ENCODE results near the gene U2AF1L4. TPM values are rescaled to one million over a fixed set of nuclear protein-coding genes. Genes with fewer than 3 reads are reported as not detected.

Gene U2AF1L4
- total RNA-seq, 1 donor from 2014 or later, result 17.2 TPM

DNA sequence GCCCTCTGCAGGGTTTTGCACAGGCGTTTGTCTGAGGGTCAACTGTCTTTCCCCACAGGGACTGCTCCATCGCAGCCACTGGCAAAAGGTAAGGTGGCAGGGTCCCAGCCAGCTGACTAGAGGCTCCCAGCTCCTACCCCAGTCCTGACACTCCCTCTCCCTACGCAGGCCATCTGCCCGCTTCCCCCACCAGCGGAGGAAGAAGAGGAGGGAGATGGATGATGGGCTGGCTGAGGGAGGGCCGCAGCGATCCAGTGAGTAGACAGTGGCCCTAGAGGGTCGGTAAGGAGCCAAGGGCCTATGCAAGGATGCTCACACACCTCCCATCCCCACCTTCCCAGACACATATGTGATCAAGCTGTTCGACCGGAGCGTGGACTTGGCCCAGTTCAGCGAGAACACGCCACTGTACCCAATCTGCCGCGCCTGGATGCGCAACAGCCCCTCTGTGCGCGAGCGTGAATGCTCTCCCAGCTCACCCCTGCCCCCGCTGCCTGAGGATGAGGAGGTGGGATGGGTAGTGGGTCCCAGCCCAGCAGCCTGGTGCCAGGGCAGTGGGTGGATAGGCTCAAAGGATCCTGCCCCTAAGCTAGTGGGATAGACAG, 7.6 kb upstream of the U2AF1L4 start:
- Mint-ChIP-seq H3K4me3 (no peak overlapping the region), H3K36me3 (peaks cover 5% of the 10 kb centered on the region), H3K27ac (no peak overlapping the region), H3K9me3 (no peaks in the 10 kb centered on the region), H3K27me3 (ENCODE audit: insufficient read depth, low read depth) (peaks cover 5% of the 10 kb centered on the region), H3K4me1 (peaks cover 20% of the 10 kb centered on the region)
- Histone ChIP-seq H3K4me1 (peaks cover 6% of the 10 kb centered on the region), H4K20me1 (ENCODE audit: low read depth) (no peaks in the 10 kb centered on the region), H3K4me3 (no peak overlapping the region), H3K9ac (no peak overlapping the region), H3K27me3 (peaks cover 27% of the 10 kb centered on the region), H3K79me2 (ENCODE audit: low read depth) (peaks cover 4% of the 10 kb centered on the region), H2AFZ (replicated peaks) (no peak overlapping the region), H3K9me3 (ENCODE audit: low read depth) (no peaks in the 10 kb centered on the region), H3F3A (ENCODE audit: low read depth) (peaks cover 15% of the 10 kb centered on the region), H3K4me2 (no peak overlapping the region), H3K27ac (no peak overlapping the region), H3K36me3 (no peaks in the 10 kb centered on the region)
- DNase-seq (ENCODE audit: low spot score), result no peak
- TF ChIP-seq EZH2phosphoT487 (IDR thresholded peaks at IDR 0.05) (no peak), EZH2 (IDR thresholded peaks at IDR 0.05) (no peak)
- TF ChIP-seq, protein P1, sequence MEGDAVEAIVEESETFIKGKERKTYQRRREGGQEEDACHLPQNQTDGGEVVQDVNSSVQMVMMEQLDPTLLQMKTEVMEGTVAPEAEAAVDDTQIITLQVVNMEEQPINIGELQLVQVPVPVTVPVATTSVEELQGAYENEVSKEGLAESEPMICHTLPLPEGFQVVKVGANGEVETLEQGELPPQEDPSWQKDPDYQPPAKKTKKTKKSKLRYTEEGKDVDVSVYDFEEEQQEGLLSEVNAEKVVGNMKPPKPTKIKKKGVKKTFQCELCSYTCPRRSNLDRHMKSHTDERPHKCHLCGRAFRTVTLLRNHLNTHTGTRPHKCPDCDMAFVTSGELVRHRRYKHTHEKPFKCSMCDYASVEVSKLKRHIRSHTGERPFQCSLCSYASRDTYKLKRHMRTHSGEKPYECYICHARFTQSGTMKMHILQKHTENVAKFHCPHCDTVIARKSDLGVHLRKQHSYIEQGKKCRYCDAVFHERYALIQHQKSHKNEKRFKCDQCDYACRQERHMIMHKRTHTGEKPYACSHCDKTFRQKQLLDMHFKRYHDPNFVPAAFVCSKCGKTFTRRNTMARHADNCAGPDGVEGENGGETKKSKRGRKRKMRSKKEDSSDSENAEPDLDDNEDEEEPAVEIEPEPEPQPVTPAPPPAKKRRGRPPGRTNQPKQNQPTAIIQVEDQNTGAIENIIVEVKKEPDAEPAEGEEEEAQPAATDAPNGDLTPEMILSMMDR (IDR thresholded peaks at IDR 0.05), result no peak

DNA sequence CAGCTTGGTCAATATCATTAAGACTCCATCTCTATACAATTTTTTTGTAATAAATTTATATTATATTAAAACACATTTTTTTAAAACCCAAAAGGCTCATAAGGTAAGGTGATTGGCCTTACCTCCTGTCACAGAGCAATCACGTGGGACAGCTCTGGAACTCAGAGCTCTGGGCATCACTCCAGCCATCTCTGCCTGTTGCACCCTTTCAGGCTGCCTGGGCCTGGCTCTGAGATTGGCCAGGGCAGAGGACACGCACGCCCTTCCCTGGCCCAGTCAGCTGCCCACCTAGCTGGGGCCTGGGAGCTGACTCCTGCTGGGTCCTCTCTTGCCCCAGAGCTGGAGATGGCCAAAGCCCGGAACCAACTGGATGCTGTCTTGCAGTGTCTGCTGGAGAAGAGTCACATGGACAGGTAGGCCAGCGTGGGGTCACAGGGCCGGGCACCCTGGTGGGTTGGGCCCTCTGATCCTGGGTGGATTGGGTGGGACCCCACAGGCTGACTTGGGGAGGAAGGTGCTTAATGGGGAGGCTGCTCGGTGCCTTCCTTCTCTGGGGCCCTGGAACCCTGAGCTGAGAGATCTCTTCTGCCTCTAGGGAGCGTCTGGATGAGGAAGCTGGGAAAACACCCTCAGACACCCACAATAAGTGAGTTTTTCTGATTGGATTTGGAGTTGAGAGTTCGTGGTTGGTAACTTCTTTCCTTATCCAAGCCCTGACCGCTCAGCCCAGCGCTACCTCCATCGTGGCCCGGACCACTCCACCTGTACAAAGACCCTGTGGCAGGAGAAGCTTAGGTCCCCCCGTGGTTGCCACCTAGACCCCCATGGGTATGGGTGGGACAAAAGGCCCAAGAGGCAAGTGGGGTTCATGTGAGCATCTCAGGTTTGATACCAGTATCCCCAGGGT, 6.9 kb upstream of the U2AF1L4 start:
- Histone ChIP-seq H3K27me3 (peaks cover 27% of the 10 kb centered on the region), H4K20me1 (ENCODE audit: low read depth) (no peaks in the 10 kb centered on the region), H3K79me2 (ENCODE audit: low read depth) (peaks cover 4% of the 10 kb centered on the region), H3K9ac (no peak overlapping the region), H3K27ac (no peak overlapping the region), H3K9me3 (ENCODE audit: low read depth) (no peaks in the 10 kb centered on the region), H3K4me2 (no peak overlapping the region), H3K4me3 (no peak overlapping the region), H3F3A (ENCODE audit: low read depth) (peaks cover 13% of the 10 kb centered on the region), H3K4me1 (peaks cover 6% of the 10 kb centered on the region), H2AFZ (replicated peaks) (no peak overlapping the region), H3K36me3 (no peaks in the 10 kb centered on the region)
- TF ChIP-seq, protein P1 (IDR thresholded peaks at IDR 0.05), result no peak
- TF ChIP-seq EZH2phosphoT487 (IDR thresholded peaks at IDR 0.05), result no peak
- no peak for TF ChIP-seq EZH2 (IDR thresholded peaks at IDR 0.05)
- Mint-ChIP-seq H3K27me3 (ENCODE audit: insufficient read depth, low read depth) (peaks cover 4% of the 10 kb centered on the region), H3K4me1 (peaks cover 21% of the 10 kb centered on the region), H3K4me3 (no peak overlapping the region), H3K36me3 (peaks cover 6% of the 10 kb centered on the region), H3K9me3 (no peaks in the 10 kb centered on the region), H3K27ac (no peak overlapping the region)
- no peak for DNase-seq (ENCODE audit: low spot score)

DNA sequence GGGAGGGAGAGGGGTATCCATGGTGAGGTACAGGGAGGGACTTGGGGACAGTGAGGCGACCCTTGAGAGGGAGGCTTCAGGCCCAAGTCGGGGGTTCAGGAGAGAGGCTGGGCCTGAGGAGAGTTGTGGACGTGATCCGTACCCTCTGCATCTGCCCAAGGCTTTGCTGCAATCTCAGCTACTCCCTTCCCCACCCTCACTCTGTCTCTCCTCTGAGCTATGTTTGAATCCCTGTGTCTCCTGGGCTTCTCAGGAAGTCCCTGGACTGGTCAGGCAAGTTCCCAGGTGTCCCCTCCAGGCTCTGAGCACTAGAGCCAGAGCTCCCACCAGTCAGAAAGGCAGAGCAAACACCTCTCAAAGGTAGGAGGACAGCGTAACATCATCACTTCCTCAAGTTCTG, 4.9 kb upstream of the U2AF1L4 start:
- no peak for TF ChIP-seq EZH2phosphoT487 (IDR thresholded peaks at IDR 0.05)
- no peak for TF ChIP-seq EZH2 (IDR thresholded peaks at IDR 0.05)
- TF ChIP-seq, protein P1 (IDR thresholded peaks at IDR 0.05), result no peak
- H3K27ac Mint-ChIP-seq, result no peak overlapping the region
- H3K9ac ChIP-seq, result no peak overlapping the region
- H3K9me3 ChIP-seq (ENCODE audit: low read depth), result no peaks in the 10 kb centered on the region
- H3K79me2 ChIP-seq (ENCODE audit: low read depth), result peaks cover 13% of the 10 kb centered on the region
- H4K20me1 ChIP-seq (ENCODE audit: low read depth), result no peaks in the 10 kb centered on the region
- H3K9me3 Mint-ChIP-seq, result no peaks in the 10 kb centered on the region
- peaks cover under 1% of the 10 kb centered on the region for H3K4me1 ChIP-seq
- H3K27me3 Mint-ChIP-seq (ENCODE audit: insufficient read depth, low read depth), result peaks cover 3% of the 10 kb centered on the region
- H3K4me3 Mint-ChIP-seq, result peak overlapping the region; percentile 71
- H3F3A ChIP-seq (ENCODE audit: low read depth), result peaks cover 6% of the 10 kb centered on the region
- DNase-seq (ENCODE audit: low spot score), result no peak
- peaks cover 26% of the 10 kb centered on the region for H3K4me1 Mint-ChIP-seq
- H2AFZ ChIP-seq (replicated peaks), result no peak overlapping the region
- peaks cover 5% of the 10 kb centered on the region for H3K36me3 Mint-ChIP-seq
- H3K27me3 ChIP-seq, result peaks cover 8% of the 10 kb centered on the region
- H3K27ac ChIP-seq, result no peak overlapping the region
- H3K36me3 ChIP-seq, result no peaks in the 10 kb centered on the region
- H3K4me3 ChIP-seq, result no peak overlapping the region
- no peak overlapping the region for H3K4me2 ChIP-seq
